Measurements from ENCODE around the gene FXYD3. TPM values are rescaled to one million over a fixed set of nuclear protein-coding genes. Genes with fewer than 3 reads are reported as not detected.

FXYD3 gene
- total and polyA plus RNA-seq, 7 experiments from 2014 or later = not detected

GRCh38 chr19:35070471-35070870 lies 45.2 kb upstream of the FXYD3 start:
- Histone ChIP-seq H3K27ac (ENCODE audit: low read depth, low read length) (no peak overlapping the region), H3K9me3 (ENCODE audit: control insufficient read depth in 2 of 3, low read length in 3 of 3) (no peaks in the 10 kb centered on the region), H3K4me3 (ENCODE audit: low read length) (no peak overlapping the region), H3K36me3 (ENCODE audit: control insufficient read depth in 2 of 3, insufficient read depth in 3 of 3, low read length in 3 of 3) (no peaks in the 10 kb centered on the region), H3K4me1 (ENCODE audit: control insufficient read depth in 2 of 2, insufficient read depth in 2 of 2, low read length in 2 of 2) (no peaks in the 10 kb centered on the region), H3K27me3 (ENCODE audit: control insufficient read depth in 2 of 2, insufficient read depth in 2 of 2, low read length in 2 of 2) (no peaks in the 10 kb centered on the region)
- H3K27ac Mint-ChIP-seq = no peak overlapping the region
- no peak for DNase-seq
- ATAC-seq = no peak
- peaks cover 0 to 9% (median 7%) of the 10 kb centered on the region in 7 donors for H3K4me1 Mint-ChIP-seq
- POLR2A ChIA-PET = no interaction called here
- intact Hi-C loops (cut with micrococcal nuclease) = no loop called here
- H3K9me3 Mint-ChIP-seq = peaks cover 0 to 6% (median 3%) of the 10 kb centered on the region in 11 donors
- CTCF ChIA-PET = interaction anchor here (1.4 to 1.6 kb wide), 2 partner anchors 16 to 21 kb away, joined by 4 to 6 read pairs; no protein-coding TSS in a partner anchor
- no peak overlapping the region for H3K4me3 Mint-ChIP-seq
- peaks cover 0 to 4% (median 0%) of the 10 kb centered on the region in 5 donors for H3K36me3 Mint-ChIP-seq
- no peaks in the 10 kb centered on the region for H3K27me3 Mint-ChIP-seq

GRCh38 chr19:35073516-35073915 lies 42.1 kb upstream of the FXYD3 start:
- Mint-ChIP-seq H3K4me3 (no peak overlapping the region), H3K36me3 (peaks cover 0 to 4% (median 0%) of the 10 kb centered on the region in 5 donors), H3K9me3 (peaks cover 0 to 5% (median 3%) of the 10 kb centered on the region in 11 donors), H3K4me1 (peaks cover 0 to 3% (median 0%) of the 10 kb centered on the region in 7 donors), H3K27me3 (no peaks in the 10 kb centered on the region), H3K27ac (no peak overlapping the region)
- no peaks in the 10 kb centered on the region for H3K9me3 ChIP-seq (ENCODE audit: control insufficient read depth in 2 of 3, low read length in 3 of 3)
- H3K36me3 ChIP-seq (ENCODE audit: control insufficient read depth in 2 of 3, insufficient read depth in 3 of 3, low read length in 3 of 3) = no peaks in the 10 kb centered on the region
- no peaks in the 10 kb centered on the region for H3K4me1 ChIP-seq (ENCODE audit: control insufficient read depth in 2 of 2, insufficient read depth in 2 of 2, low read length in 2 of 2)
- H3K27me3 ChIP-seq (ENCODE audit: control insufficient read depth in 2 of 2, insufficient read depth in 2 of 2, low read length in 2 of 2) = no peaks in the 10 kb centered on the region
- intact Hi-C loops (cut with micrococcal nuclease) = no loop called here
- ChIA-PET POLR2A (no interaction called here), CTCF (no interaction called here)
- DNase-seq = no peak
- ATAC-seq = no peak
- H3K27ac ChIP-seq (ENCODE audit: low read depth, low read length) = no peak overlapping the region
- no peak overlapping the region for H3K4me3 ChIP-seq (ENCODE audit: low read length)

- Histone ChIP-seq H3K4me1 (ENCODE audit: control insufficient read depth in 2 of 2, insufficient read depth in 2 of 2, low read length in 2 of 2) (no peaks in the 10 kb centered on the region), H3K9me3 (ENCODE audit: control insufficient read depth in 2 of 3, low read length in 3 of 3) (no peaks in the 10 kb centered on the region), H3K36me3 (ENCODE audit: control insufficient read depth in 2 of 3, insufficient read depth in 3 of 3, low read length in 3 of 3) (no peaks in the 10 kb centered on the region), H3K27ac (ENCODE audit: low read depth, low read length) (no peak overlapping the region), H3K4me3 (ENCODE audit: low read length) (no peak overlapping the region), H3K27me3 (ENCODE audit: control insufficient read depth in 2 of 2, insufficient read depth in 2 of 2, low read length in 2 of 2) (no peaks in the 10 kb centered on the region)
- DNase-seq (no peak), ATAC-seq (no peak)
- intact Hi-C loops (cut with micrococcal nuclease) = no loop called here
- H3K36me3 Mint-ChIP-seq = peaks cover 0 to 4% (median 0%) of the 10 kb centered on the region in 5 donors
- H3K27ac Mint-ChIP-seq = no peak overlapping the region
- CTCF ChIA-PET = interaction anchor here (0.7 kb wide), 1 partner anchor 10 kb away, joined by 3 read pairs; no protein-coding TSS in a partner anchor
- H3K9me3 Mint-ChIP-seq = peaks cover 0 to 5% (median 3%) of the 10 kb centered on the region in 11 donors
- peaks cover 0 to 4% (median 0%) of the 10 kb centered on the region in 5 donors for H3K27me3 Mint-ChIP-seq
- POLR2A ChIA-PET = no interaction called here
- H3K4me1 Mint-ChIP-seq = peaks cover 0 to 3% (median 0%) of the 10 kb centered on the region in 7 donors
- H3K4me3 Mint-ChIP-seq = no peak overlapping the region
These were observed 41.7 kb upstream of the FXYD3 start for GRCh38 chr19:35073941-35074340.

GRCh38 chr19:35074426-35075201 lies 41.0 kb upstream of the FXYD3 start:
- no peaks in the 10 kb centered on the region for H3K36me3 ChIP-seq (ENCODE audit: control insufficient read depth in 2 of 3, insufficient read depth in 3 of 3, low read length in 3 of 3)
- POLR2A ChIA-PET = no interaction called here
- no peak overlapping the region for H3K4me3 ChIP-seq (ENCODE audit: low read length)
- H3K4me1 ChIP-seq (ENCODE audit: control insufficient read depth in 2 of 2, insufficient read depth in 2 of 2, low read length in 2 of 2) = no peaks in the 10 kb centered on the region
- peaks cover 0 to 4% (median 0%) of the 10 kb centered on the region in 5 donors for H3K36me3 Mint-ChIP-seq
- intact Hi-C loops (cut with micrococcal nuclease) = no loop called here
- H3K27me3 ChIP-seq (ENCODE audit: control insufficient read depth in 2 of 2, insufficient read depth in 2 of 2, low read length in 2 of 2) = no peaks in the 10 kb centered on the region
- CTCF ChIA-PET = interaction anchor here (0.7 kb wide), 1 partner anchor 11 kb away, joined by 3 read pairs; no protein-coding TSS in a partner anchor
- peaks cover 0 to 5% (median 3%) of the 10 kb centered on the region in 11 donors for H3K9me3 Mint-ChIP-seq
- no peak overlapping the region for H3K27ac ChIP-seq (ENCODE audit: low read depth, low read length)
- no peak overlapping the region for H3K4me3 Mint-ChIP-seq
- H3K27ac Mint-ChIP-seq = no peak overlapping the region
- DNase-seq (no peak), ATAC-seq (no peak)
- no peaks in the 10 kb centered on the region for H3K9me3 ChIP-seq (ENCODE audit: control insufficient read depth in 2 of 3, low read length in 3 of 3)
- H3K27me3 Mint-ChIP-seq = peaks cover 0 to 4% (median 0%) of the 10 kb centered on the region in 5 donors
- H3K4me1 Mint-ChIP-seq = peaks cover 0 to 3% (median 0%) of the 10 kb centered on the region in 7 donors

GRCh38 chr19:35075202-35076025 lies 40.2 kb upstream of the FXYD3 start:
- Mint-ChIP-seq H3K27ac (no peak overlapping the region), H3K9me3 (peaks cover 0 to 4% (median 0%) of the 10 kb centered on the region in 11 donors), H3K4me3 (no peak overlapping the region), H3K4me1 (peaks cover 0 to 3% (median 0%) of the 10 kb centered on the region in 7 donors), H3K36me3 (peaks cover 0 to 4% (median 0%) of the 10 kb centered on the region in 5 donors), H3K27me3 (peaks cover 0 to 4% (median 0%) of the 10 kb centered on the region in 5 donors)
- Histone ChIP-seq H3K9me3 (ENCODE audit: control insufficient read depth in 2 of 3, low read length in 3 of 3) (no peaks in the 10 kb centered on the region), H3K27ac (ENCODE audit: low read depth, low read length) (no peak overlapping the region), H3K4me1 (ENCODE audit: control insufficient read depth in 2 of 2, insufficient read depth in 2 of 2, low read length in 2 of 2) (no peaks in the 10 kb centered on the region), H3K36me3 (ENCODE audit: control insufficient read depth in 2 of 3, insufficient read depth in 3 of 3, low read length in 3 of 3) (no peaks in the 10 kb centered on the region), H3K27me3 (ENCODE audit: control insufficient read depth in 2 of 2, insufficient read depth in 2 of 2, low read length in 2 of 2) (no peaks in the 10 kb centered on the region), H3K4me3 (ENCODE audit: low read length) (no peak overlapping the region)
- ChIA-PET POLR2A (no interaction called here), CTCF (no interaction called here)
- intact Hi-C loops (cut with micrococcal nuclease) = no loop called here
- ATAC-seq (no peak), DNase-seq (no peak)

GRCh38 chr19:35076026-35076370 lies 39.6 kb upstream of the FXYD3 start:
- CTCF ChIA-PET = no interaction called here

More at GRCh38 chr19:35076026-35076370, 39.6 kb upstream of the FXYD3 start:
- H3K36me3 ChIP-seq (ENCODE audit: control insufficient read depth in 2 of 3, insufficient read depth in 3 of 3, low read length in 3 of 3) = no peaks in the 10 kb centered on the region
- H3K4me1 ChIP-seq (ENCODE audit: control insufficient read depth in 2 of 2, insufficient read depth in 2 of 2, low read length in 2 of 2) = no peaks in the 10 kb centered on the region
- Mint-ChIP-seq H3K27me3 (peaks cover 0 to 4% (median 0%) of the 10 kb centered on the region in 5 donors), H3K4me3 (no peak overlapping the region), H3K9me3 (no peaks in the 10 kb centered on the region), H3K4me1 (peaks cover 0 to 3% (median 0%) of the 10 kb centered on the region in 7 donors), H3K27ac (no peak overlapping the region), H3K36me3 (no peaks in the 10 kb centered on the region)
- intact Hi-C loops (cut with micrococcal nuclease) = no loop called here
- DNase-seq (no peak), ATAC-seq (no peak)
- no peaks in the 10 kb centered on the region for H3K27me3 ChIP-seq (ENCODE audit: control insufficient read depth in 2 of 2, insufficient read depth in 2 of 2, low read length in 2 of 2)
- H3K4me3 ChIP-seq (ENCODE audit: low read length) = no peak overlapping the region
- no peaks in the 10 kb centered on the region for H3K9me3 ChIP-seq (ENCODE audit: control insufficient read depth in 2 of 3, low read length in 3 of 3)
- no peak overlapping the region for H3K27ac ChIP-seq (ENCODE audit: low read depth, low read length)
- POLR2A ChIA-PET = no interaction called here
